CD4-positive, alpha-beta T cell treated with Interleukin-15 for 4 hours (primary cell): ENCODE results near the gene ASPHD1.

Experiments used
- DNase-seq: peaks from one replicate; pipeline ENCODE4 v3.0.0-alpha.2; 2020; ENCODE audit warnings: low spot score

The ASPHD1 gene

DNA sequence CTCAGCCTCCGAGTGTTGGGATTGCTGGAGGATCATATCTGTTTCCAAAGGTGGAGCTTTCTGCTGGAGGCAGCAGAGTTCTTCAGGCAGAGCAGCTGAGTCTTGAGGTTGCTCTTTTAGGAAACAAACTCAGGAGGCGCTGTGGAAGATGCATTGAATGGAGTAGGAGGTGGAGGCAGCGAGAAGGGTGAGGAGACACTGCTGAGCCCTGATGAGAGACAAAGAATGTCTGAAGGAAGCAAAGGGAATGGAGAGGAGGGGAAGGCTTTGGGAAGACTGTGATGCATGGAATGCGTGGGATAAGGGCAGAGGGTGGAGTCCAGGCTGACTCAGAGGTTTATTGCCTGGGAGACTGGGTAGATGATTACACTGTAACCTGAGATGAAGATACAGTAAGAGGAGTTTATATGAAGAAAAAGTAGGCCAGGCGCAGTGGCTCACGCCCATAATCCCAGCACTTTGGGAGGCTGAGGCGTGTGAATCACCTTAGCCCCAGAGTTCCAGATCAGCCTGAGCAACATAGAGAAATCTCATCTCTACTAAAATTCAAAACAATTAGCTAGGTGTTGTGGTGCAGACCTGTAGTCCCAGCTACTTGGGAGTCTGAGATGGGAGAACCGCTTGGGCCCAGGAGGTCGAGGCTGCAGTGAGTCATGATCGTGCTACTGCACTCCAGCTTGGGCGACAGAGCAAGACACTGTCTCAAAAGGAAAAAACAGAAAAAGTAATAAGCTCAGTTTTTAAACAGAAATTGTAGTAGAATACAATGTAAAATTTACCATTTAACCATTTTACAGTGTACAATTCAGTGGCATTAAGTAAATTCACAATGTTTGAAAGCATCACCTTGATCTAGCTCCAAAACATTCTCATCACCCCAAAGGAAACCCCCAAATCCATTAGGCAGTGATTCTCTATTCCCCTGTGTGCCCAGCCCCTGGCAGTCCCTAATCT is 43.8 kb downstream of the ASPHD1 start:
- DNase-seq = no peak

DNA sequence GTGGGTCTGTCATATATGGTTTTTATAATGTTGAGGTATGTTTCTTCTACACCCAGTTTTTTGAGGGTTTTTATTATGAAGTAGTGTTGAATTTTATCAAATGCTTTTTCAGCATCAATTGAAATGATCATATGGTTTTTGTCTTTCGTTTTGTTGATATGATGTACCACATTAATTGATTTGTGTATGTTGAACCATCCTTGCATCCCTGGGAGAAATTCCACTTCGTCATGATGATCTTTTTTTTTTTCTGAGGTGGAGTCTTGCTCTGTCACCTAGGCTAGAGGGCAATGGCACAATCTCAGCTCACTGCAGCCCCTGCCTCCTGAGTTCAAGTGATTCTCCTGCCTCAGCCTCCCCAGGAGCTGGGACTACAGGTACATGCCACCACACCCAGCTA is 47.6 kb downstream of the ASPHD1 start:
- no peak for DNase-seq

DNA sequence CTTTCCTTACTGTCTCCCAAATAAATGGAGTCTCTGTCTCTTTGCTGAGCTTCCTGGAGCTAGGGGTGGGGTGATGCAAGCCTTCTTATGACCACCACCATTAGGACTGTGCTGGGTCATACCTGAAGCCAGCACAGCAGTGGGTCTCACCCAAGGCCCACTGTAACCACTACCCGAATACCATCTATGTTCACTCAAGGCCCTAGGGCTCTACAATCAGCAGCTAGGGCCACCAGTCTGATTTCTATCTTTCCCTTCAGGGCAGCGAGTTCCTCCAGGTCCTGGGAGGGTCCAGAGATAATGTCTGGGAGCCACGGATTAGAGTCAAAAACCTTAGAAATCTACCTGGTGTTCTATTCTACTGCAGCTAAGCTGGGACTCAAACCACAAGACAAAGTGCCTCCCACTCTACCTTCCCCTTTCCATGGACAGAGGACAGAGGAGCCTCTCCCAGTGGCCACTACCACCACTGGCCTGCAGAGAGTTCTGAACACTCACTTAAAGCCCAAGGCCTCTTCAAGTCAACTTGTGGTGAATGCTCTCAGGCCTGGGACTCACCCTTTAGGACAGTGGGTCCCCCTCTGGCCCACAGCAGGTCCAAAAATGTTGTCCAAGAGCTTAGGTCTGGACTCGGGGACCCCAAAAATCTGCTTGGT is 50.6 kb downstream of the ASPHD1 start:
- DNase-seq = no peak

DNA sequence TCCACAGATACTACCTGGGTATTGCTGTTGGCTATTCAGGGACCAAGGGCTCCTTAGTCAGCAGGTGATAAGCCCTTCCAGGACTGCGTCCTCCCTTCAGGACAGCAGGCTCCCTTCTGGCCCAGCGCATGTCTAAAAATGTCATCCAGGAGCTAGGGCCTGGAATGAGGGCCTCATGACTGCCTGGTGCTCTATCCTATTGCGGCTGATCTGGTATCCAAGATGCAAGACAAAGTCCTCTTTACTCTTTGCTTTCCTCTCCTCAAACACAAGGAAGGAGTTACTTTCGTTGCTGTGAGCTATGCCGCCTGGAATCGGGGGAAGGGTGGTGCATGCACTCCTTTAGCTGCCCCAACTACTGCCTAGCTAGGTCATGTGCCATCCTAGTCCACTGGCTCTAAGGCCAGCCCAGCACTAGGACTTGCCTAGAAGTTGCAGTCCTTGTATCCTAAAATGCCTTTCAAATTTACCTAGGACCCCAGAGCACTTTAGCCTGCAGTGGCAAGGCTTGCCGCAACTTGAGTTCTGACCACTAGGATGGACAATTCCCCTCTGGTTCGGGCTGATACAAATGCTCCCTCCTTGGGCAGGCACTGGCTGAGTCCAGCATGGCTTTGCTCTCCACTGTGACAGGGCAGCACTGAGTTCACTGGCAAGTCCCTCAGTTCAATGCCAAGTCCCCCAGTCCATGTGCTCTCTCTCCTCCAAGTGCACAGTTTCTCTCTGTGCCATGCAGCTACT is 51.5 kb downstream of the ASPHD1 start:
- DNase-seq = no peak
